Neural crest cell (in vitro differentiated cells): ENCODE measurements around the gene NCBP3. TPM values are rescaled to one million over a fixed set of nuclear protein-coding genes. Genes with fewer than 3 reads are reported as not detected.
"Not testable (repeated sequence)": the region's sequence is repeated elsewhere in the genome, so short reads cannot be mapped to it uniquely, and the experiment has no call there.

ENCODE experiments used
- DNase-seq: peaks from one replicate; pipeline ENCODE4 v3.0.0; 2021; ENCODE audit warnings: low read depth, mixed read lengths, low spot score
- H3K27ac Mint-ChIP-seq: one replicate; pipeline ENCODE4 v1.8.0; 2021; ENCODE audit warnings: mild to moderate bottlenecking, mixed read lengths; ENCODE audit not compliant: unreplicated experiment
- H3K27me3 Mint-ChIP-seq: 2 replicates; pipeline ENCODE4 v1.8.0; 2021; ENCODE audit warnings: low read depth, mild to moderate bottlenecking, mixed read lengths
- H3K36me3 Mint-ChIP-seq: 2 replicates; pipeline ENCODE4 v1.8.0; 2021; ENCODE audit warnings: low read depth, mild to moderate bottlenecking, mixed read lengths
- H3K4me1 Mint-ChIP-seq: 2 replicates; pipeline ENCODE4 v1.8.0; 2021; ENCODE audit warnings: mixed read lengths
- H3K4me3 Mint-ChIP-seq: one replicate; pipeline ENCODE4 v1.8.0; 2021; ENCODE audit warnings: mild to moderate bottlenecking, mixed read lengths
- H3K9me3 Mint-ChIP-seq: 2 replicates; pipeline ENCODE4 v1.8.0; 2021; ENCODE audit warnings: mixed read lengths
- total RNA-seq: library from RNA; stranded (reverse); gene quantifications from 2 replicates; pipeline ENCODE4 v1.2.1, GENCODE V29; 2021
- TF ChIP-seq, protein P1 (sequence below): fragments of 200-600 bp; sonication (generic); conservative IDR thresholded peaks from 2 replicates; pipeline ENCODE4 v1.5.0; 2021; ENCODE audit warnings: antibody characterized with exemption, mild to moderate bottlenecking

NCBP3 gene
- total RNA-seq, 1 donor from 2014 or later, result 61.5 TPM

- Mint-ChIP-seq H3K36me3 (no peaks in the 10 kb centered on the region), H3K4me3 (no peak overlapping the region), H3K4me1 (no peaks in the 10 kb centered on the region), H3K9me3 (no peaks in the 10 kb centered on the region), H3K27ac (no peak overlapping the region), H3K27me3 (no peaks in the 10 kb centered on the region)
- TF ChIP-seq, protein P1, sequence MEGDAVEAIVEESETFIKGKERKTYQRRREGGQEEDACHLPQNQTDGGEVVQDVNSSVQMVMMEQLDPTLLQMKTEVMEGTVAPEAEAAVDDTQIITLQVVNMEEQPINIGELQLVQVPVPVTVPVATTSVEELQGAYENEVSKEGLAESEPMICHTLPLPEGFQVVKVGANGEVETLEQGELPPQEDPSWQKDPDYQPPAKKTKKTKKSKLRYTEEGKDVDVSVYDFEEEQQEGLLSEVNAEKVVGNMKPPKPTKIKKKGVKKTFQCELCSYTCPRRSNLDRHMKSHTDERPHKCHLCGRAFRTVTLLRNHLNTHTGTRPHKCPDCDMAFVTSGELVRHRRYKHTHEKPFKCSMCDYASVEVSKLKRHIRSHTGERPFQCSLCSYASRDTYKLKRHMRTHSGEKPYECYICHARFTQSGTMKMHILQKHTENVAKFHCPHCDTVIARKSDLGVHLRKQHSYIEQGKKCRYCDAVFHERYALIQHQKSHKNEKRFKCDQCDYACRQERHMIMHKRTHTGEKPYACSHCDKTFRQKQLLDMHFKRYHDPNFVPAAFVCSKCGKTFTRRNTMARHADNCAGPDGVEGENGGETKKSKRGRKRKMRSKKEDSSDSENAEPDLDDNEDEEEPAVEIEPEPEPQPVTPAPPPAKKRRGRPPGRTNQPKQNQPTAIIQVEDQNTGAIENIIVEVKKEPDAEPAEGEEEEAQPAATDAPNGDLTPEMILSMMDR, result no peak
- DNase-seq, result no peak
Observed at GRCh38 chr17:3796822-3797170, 49.2 kb downstream of the NCBP3 start.

- TF ChIP-seq, protein P1, result no peak
- H3K4me1 Mint-ChIP-seq, result no peaks in the 10 kb centered on the region
- H3K36me3 Mint-ChIP-seq, result no peaks in the 10 kb centered on the region
- no peak overlapping the region for H3K4me3 Mint-ChIP-seq
- H3K9me3 Mint-ChIP-seq, result no peaks in the 10 kb centered on the region
- no peaks in the 10 kb centered on the region for H3K27me3 Mint-ChIP-seq
- no peak for DNase-seq
- H3K27ac Mint-ChIP-seq, result no peak overlapping the region
Observed at GRCh38 chr17:3796110-3796821, 49.8 kb downstream of the NCBP3 start.

- no peaks in the 10 kb centered on the region for H3K4me1 Mint-ChIP-seq
- H3K27me3 Mint-ChIP-seq, result no peaks in the 10 kb centered on the region
- no peak overlapping the region for H3K4me3 Mint-ChIP-seq
Observed at GRCh38 chr17:3795390-3796102, 50.5 kb downstream of the NCBP3 start.

DNA sequence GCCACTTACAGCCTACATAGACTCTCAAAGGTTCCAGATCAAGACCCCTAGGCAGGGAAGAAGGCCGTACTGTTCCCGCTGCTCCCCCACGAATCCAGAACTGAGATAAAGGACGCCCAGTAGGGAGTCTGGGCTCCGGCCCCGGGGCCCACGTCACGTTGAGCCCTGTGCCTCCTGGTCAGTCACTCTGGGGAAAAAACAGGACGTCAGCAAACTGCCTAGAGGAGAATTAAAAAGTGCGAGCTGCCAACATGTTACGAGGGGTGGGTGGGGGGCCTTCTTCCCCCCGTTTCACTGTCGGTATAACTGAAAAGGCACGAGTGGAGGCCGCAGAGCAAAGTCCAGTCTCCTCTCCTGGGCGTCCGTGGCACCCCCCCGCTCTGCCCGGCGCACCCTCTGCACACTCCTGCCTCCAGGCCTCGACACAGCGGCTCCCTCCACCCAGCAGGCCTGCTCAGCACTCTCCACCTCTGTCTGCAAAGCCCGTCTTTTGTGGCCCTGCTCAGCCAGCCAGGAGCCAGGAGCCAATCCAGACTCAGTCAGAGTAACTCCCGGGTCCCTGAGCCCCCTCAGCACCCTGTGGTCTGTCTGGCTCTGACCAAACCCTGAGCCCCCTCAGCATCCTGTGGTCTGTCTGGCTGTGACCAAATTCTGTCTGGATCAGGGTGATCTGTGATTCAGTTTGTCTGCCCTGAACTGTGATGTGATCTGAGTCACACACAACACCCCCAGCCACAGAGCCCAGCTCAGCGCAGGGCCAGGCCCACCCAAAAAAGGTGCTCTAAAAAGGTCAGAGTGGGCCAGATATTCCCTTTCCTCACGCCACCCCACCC lies 51.3 kb downstream of the NCBP3 start:
- TF ChIP-seq, protein P1, result no peak
- H3K9me3 Mint-ChIP-seq, result no peaks in the 10 kb centered on the region
- H3K4me1 Mint-ChIP-seq, result no peaks in the 10 kb centered on the region
- no peak for DNase-seq
- no peaks in the 10 kb centered on the region for H3K36me3 Mint-ChIP-seq
- H3K4me3 Mint-ChIP-seq, result no peak overlapping the region
- H3K27ac Mint-ChIP-seq, result peak overlapping the region; percentile 12
- no peaks in the 10 kb centered on the region for H3K27me3 Mint-ChIP-seq

More at GRCh38 chr17:3795390-3796102, 50.5 kb downstream of the NCBP3 start:
- Mint-ChIP-seq H3K27ac (peak overlapping the region; percentile 12), H3K9me3 (no peaks in the 10 kb centered on the region), H3K36me3 (no peaks in the 10 kb centered on the region)
- DNase-seq, result no peak
- TF ChIP-seq, protein P1, result no peak

GRCh38 chr17:3794152-3794551 lies 51.9 kb downstream of the NCBP3 start:
- H3K27me3 Mint-ChIP-seq, H3K4me1 Mint-ChIP-seq, DNase-seq, H3K36me3 Mint-ChIP-seq, H3K9me3 Mint-ChIP-seq, H3K27ac Mint-ChIP-seq, H3K4me3 Mint-ChIP-seq: not testable (repeated sequence)

- not testable (repeated sequence) for H3K4me3 Mint-ChIP-seq
Observed at GRCh38 chr17:3793258-3793657, 52.8 kb downstream of the NCBP3 start.

More at GRCh38 chr17:3793258-3793657, 52.8 kb downstream of the NCBP3 start:
- H3K36me3 Mint-ChIP-seq, H3K27me3 Mint-ChIP-seq, DNase-seq, H3K9me3 Mint-ChIP-seq, H3K4me1 Mint-ChIP-seq, H3K27ac Mint-ChIP-seq: not testable (repeated sequence)
